Loucy (cell line): ENCODE results near the gene SIL1.

ENCODE experiments used
- H2AFZ ChIP-seq: fragments of 200-600 bp; sonication (generic); 2 replicates; pipeline ENCODE4 v1.6.0; 2016; ENCODE audit warnings: antibody characterized with exemption, mild to moderate bottlenecking, low read length, moderate library complexity
- H3F3A ChIP-seq: fragments of 200-600 bp; 2 replicates; pipeline ENCODE4 v1.6.0; 2016; ENCODE audit warnings: antibody characterized with exemption, low read depth, mild to moderate bottlenecking
- H3K27me3 ChIP-seq: fragments of 200-600 bp; sonication (generic); 2 replicates; pipeline ENCODE4 v1.6.1; 2014; ENCODE audit warnings: low read length, mild to moderate bottlenecking; ENCODE audit not compliant: insufficient read depth, poor library complexity, severe bottlenecking
- H3K36me3 ChIP-seq: fragments of 200-600 bp; sonication (generic); 2 replicates; pipeline ENCODE4 v1.6.1; 2016; ENCODE audit warnings: low read length; ENCODE audit not compliant: insufficient read depth
- H3K4me1 ChIP-seq: fragments of 200-600 bp; sonication (generic); 2 replicates; pipeline ENCODE4 v1.5.1; 2014; ENCODE audit warnings: low read length, mild to moderate bottlenecking; ENCODE audit not compliant: insufficient read depth, poor library complexity, severe bottlenecking
- H3K4me2 ChIP-seq: fragments of 200-600 bp; sonication (generic); 2 replicates; pipeline ENCODE4 v1.6.0; 2014; ENCODE audit warnings: antibody characterized with exemption, low read length, low read depth, mild to moderate bottlenecking; ENCODE audit not compliant: poor library complexity, severe bottlenecking
- H3K4me3 ChIP-seq: fragments of 200-600 bp; sonication (generic); 2 replicates; pipeline ENCODE4 v1.5.1; 2014; ENCODE audit warnings: low read length, mild to moderate bottlenecking, mixed read lengths; ENCODE audit not compliant: poor library complexity, severe bottlenecking
- H3K79me2 ChIP-seq: fragments of 200-600 bp; sonication (generic); 2 replicates; pipeline ENCODE4 v1.6.1; 2014; ENCODE audit warnings: low read length; ENCODE audit not compliant: insufficient read depth
- H3K9ac ChIP-seq: fragments of 200-600 bp; sonication (generic); 2 replicates; pipeline ENCODE4 v1.6.0; 2014; ENCODE audit warnings: mild to moderate bottlenecking, low read depth, low read length, moderate library complexity; ENCODE audit not compliant: poor library complexity, severe bottlenecking
- H3K9me2 ChIP-seq: fragments of 200-600 bp; sonication (generic); replicated peaks from 2 replicates; pipeline ENCODE4 v1.6.1; 2016; ENCODE audit warnings: low read depth, low read length, mixed read lengths
- H3K9me3 ChIP-seq: fragments of 200-600 bp; sonication (generic); 2 replicates; pipeline ENCODE4 v1.6.1; 2014; ENCODE audit warnings: mild to moderate bottlenecking, antibody characterized with exemption, low read length, low read depth; ENCODE audit not compliant: insufficient read depth
- H4K20me1 ChIP-seq: fragments of 200-600 bp; sonication (generic); 2 replicates; pipeline ENCODE4 v1.6.0; 2014; ENCODE audit warnings: antibody characterized with exemption, low read length, mild to moderate bottlenecking; ENCODE audit not compliant: insufficient read depth, poor library complexity, severe bottlenecking
- CTCF ChIP-seq: fragments of 200-600 bp; sonication (generic); conservative IDR thresholded peaks from 2 replicates; pipeline ENCODE4 v1.5.1; 2014; ENCODE audit warnings: mild to moderate bottlenecking, antibody characterized with exemption, low read length
- EZH2phosphoT487 ChIP-seq: fragments of 200-600 bp; IDR thresholded peaks from 2 replicates; pipeline ENCODE4 v1.6.1; 2018; ENCODE audit warnings: antibody characterized with exemption, mild to moderate bottlenecking, moderate library complexity, borderline replicate concordance

SIL1 gene

GRCh38 chr5:139232147-139232724 is 34.1 kb upstream of the SIL1 start:
- H3K36me3 ChIP-seq, result no peaks in the 10 kb centered on the region
- H3K4me2 ChIP-seq, result no peak overlapping the region
- H4K20me1 ChIP-seq, result no peaks in the 10 kb centered on the region
- no peak overlapping the region for H3K9ac ChIP-seq
- H3K9me3 ChIP-seq, result no peaks in the 10 kb centered on the region
- H3K4me3 ChIP-seq, result no peak overlapping the region
- no peaks in the 10 kb centered on the region for H3F3A ChIP-seq
- H3K4me1 ChIP-seq, result no peaks in the 10 kb centered on the region
- no peaks in the 10 kb centered on the region for H3K9me2 ChIP-seq
- H2AFZ ChIP-seq, result no peak overlapping the region
- H3K79me2 ChIP-seq, result no peaks in the 10 kb centered on the region
- H3K27me3 ChIP-seq, result no peaks in the 10 kb centered on the region
- TF ChIP-seq EZH2phosphoT487, result no peak
- TF ChIP-seq CTCF, result no peak

GRCh38 chr5:139228201-139228803 is 30.1 kb upstream of the SIL1 start:
- no peak overlapping the region for H3K9ac ChIP-seq
- no peak overlapping the region for H3K4me3 ChIP-seq
- no peaks in the 10 kb centered on the region for H3K9me2 ChIP-seq
- H3K4me2 ChIP-seq, result no peak overlapping the region
- H3K4me1 ChIP-seq, result no peaks in the 10 kb centered on the region
- no peaks in the 10 kb centered on the region for H3F3A ChIP-seq
- H3K36me3 ChIP-seq, result no peaks in the 10 kb centered on the region
- H3K27me3 ChIP-seq, result no peaks in the 10 kb centered on the region
- H3K79me2 ChIP-seq, result no peaks in the 10 kb centered on the region
- no peaks in the 10 kb centered on the region for H4K20me1 ChIP-seq
- H3K9me3 ChIP-seq, result no peaks in the 10 kb centered on the region
- H2AFZ ChIP-seq, result peak overlapping the region; percentile 5; the same call in 1 of the 2 replicates
- TF ChIP-seq EZH2phosphoT487 (no peak), CTCF (no peak)

- H3K27me3 ChIP-seq, result no peaks in the 10 kb centered on the region
Measured at GRCh38 chr5:139226131-139226530, 28.0 kb upstream of the SIL1 start.

More at GRCh38 chr5:139226131-139226530, 28.0 kb upstream of the SIL1 start:
- H3K36me3 ChIP-seq, result no peaks in the 10 kb centered on the region
- no peak overlapping the region for H3K4me3 ChIP-seq
- no peaks in the 10 kb centered on the region for H3K9me2 ChIP-seq
- H3K4me2 ChIP-seq, result no peak overlapping the region
- H3K4me1 ChIP-seq, result no peaks in the 10 kb centered on the region
- H2AFZ ChIP-seq, result no peak overlapping the region
- no peak overlapping the region for H3K9ac ChIP-seq
- no peak for TF ChIP-seq EZH2phosphoT487
- no peak for TF ChIP-seq CTCF
- H3F3A ChIP-seq, result no peaks in the 10 kb centered on the region
- no peaks in the 10 kb centered on the region for H4K20me1 ChIP-seq
- H3K79me2 ChIP-seq, result no peaks in the 10 kb centered on the region
- H3K9me3 ChIP-seq, result no peaks in the 10 kb centered on the region
